Measurements from ENCODE around the gene GLT8D1. TPM values are rescaled to one million over a fixed set of nuclear protein-coding genes. Genes with fewer than 3 reads are reported as not detected.

The GLT8D1 gene
- total and polyA plus RNA-seq, 2 of the 13 experiments (the other 11 are each of a cell fraction or from before 2014, with no cell fraction given), result 110 to 121 TPM

- TF ChIP-seq USF2 (IDR thresholded peaks at IDR 0.05; ENCODE audit: low read depth, low read length) (no peak), USF2 (CRISPR knock-in tag; IDR thresholded peaks at IDR 0.05; ENCODE audit: borderline replicate concordance) (no peak), ZXDC (CRISPR knock-in tag; IDR thresholded peaks at IDR 0.05) (no peak), ZSCAN29 (CRISPR knock-in tag; conservative IDR thresholded peaks at IDR 0.05) (peak; percentile 78; the same call in 1 of the 2 replicates), ZNF720 (CRISPR knock-in tag; IDR thresholded peaks at IDR 0.05) (no peak), SALL2 (CRISPR knock-in tag; IDR thresholded peaks at IDR 0.05) (0 out of 2 replicates have a peak, but pooled peaks have one; percentile 29), SMC3 (IDR thresholded peaks at IDR 0.05; ENCODE audit: low read length) (no peak; the same call in 1 of the 2 replicates), SAFB2 (CRISPR knock-in tag; IDR thresholded peaks at IDR 0.05; ENCODE audit: borderline replicate concordance, low read depth) (no peak), ZNF121 (CRISPR knock-in tag; IDR thresholded peaks at IDR 0.05) (no peak), PBX2 (CRISPR knock-in tag; IDR thresholded peaks at IDR 0.05) (no peak), ZBTB3 (CRISPR knock-in tag; IDR thresholded peaks at IDR 0.05; ENCODE audit: borderline replicate concordance, low read depth) (peak; percentile 67; the same call in 1 of the 2 replicates), ZNF362 (CRISPR knock-in tag; IDR thresholded peaks at IDR 0.05; ENCODE audit: borderline replicate concordance) (peak; percentile 84; the same call in 1 of the 2 replicates), AFF4 (CRISPR knock-in tag; IDR thresholded peaks at IDR 0.05) (0 out of 2 replicates have a peak, but pooled peaks have one; percentile 51), ZNF33A (CRISPR knock-in tag; IDR thresholded peaks at IDR 0.05; ENCODE audit: borderline replicate concordance) (no peak)
Measured at GRCh38 chr3:52704611-52705437, 767 bp downstream of the GLT8D1 start (continued).

Measured in HepG2 (cell line).